GF-D8 (cell line): Measurements from ENCODE around the gene NSF.
"Not testable (repeated sequence)": the region's sequence is repeated elsewhere in the genome, so short reads cannot be mapped to it uniquely, and the experiment has no call there.

Experiments
- DNase-seq: peaks from one replicate; lab custom pipeline; 2025; lab: John Stamatoyannopoulos, UW

The NSF gene

GRCh38 chr17:46628753-46629436 is 38.4 kb downstream of the NSF start:
- not testable (repeated sequence) for DNase-seq

GRCh38 chr17:46632146-46632545 is 41.7 kb downstream of the NSF start:
- not testable (repeated sequence) for DNase-seq

GRCh38 chr17:46634844-46635243 is 44.4 kb downstream of the NSF start:
- not testable (repeated sequence) for DNase-seq

- not testable (repeated sequence) for DNase-seq
Measured at GRCh38 chr17:46641861-46642656, 51.6 kb downstream of the NSF start.

GRCh38 chr17:46647251-46647650 is 56.8 kb downstream of the NSF start:
- not testable (repeated sequence) for DNase-seq

GRCh38 chr17:46647688-46648278 is 57.3 kb downstream of the NSF start:
- DNase-seq = not testable (repeated sequence)

GRCh38 chr17:46649246-46649645 is 58.8 kb downstream of the NSF start:
- DNase-seq = not testable (repeated sequence)

GRCh38 chr17:46652024-46652643 is 61.7 kb downstream of the NSF start:
- not testable (repeated sequence) for DNase-seq

- not testable (repeated sequence) for DNase-seq
Measured at GRCh38 chr17:46658235-46658634, 67.8 kb downstream of the NSF start.

GRCh38 chr17:46659702-46660101 is 69.2 kb downstream of the NSF start:
- DNase-seq = not testable (repeated sequence)

- not testable (repeated sequence) for DNase-seq
Measured at GRCh38 chr17:46663123-46663522, 72.7 kb downstream of the NSF start.

- DNase-seq = not testable (repeated sequence)
Measured at GRCh38 chr17:46663552-46663951, 73.1 kb downstream of the NSF start.

- DNase-seq = not testable (repeated sequence)
Measured at GRCh38 chr17:46665969-46666368, 75.5 kb downstream of the NSF start.

- not testable (repeated sequence) for DNase-seq
Measured at GRCh38 chr17:46670789-46671188, 80.3 kb downstream of the NSF start.

GRCh38 chr17:46672777-46673176 is 82.3 kb downstream of the NSF start:
- DNase-seq = not testable (repeated sequence)

GRCh38 chr17:46677819-46678218 is 87.3 kb downstream of the NSF start:
- not testable (repeated sequence) for DNase-seq

- DNase-seq = not testable (repeated sequence)
Measured at GRCh38 chr17:46683653-46684052, 93.2 kb downstream of the NSF start.

GRCh38 chr17:46685284-46685683 is 94.8 kb downstream of the NSF start:
- not testable (repeated sequence) for DNase-seq

GRCh38 chr17:46692196-46692595 is 101.7 kb downstream of the NSF start:
- DNase-seq = not testable (repeated sequence)

- DNase-seq = not testable (repeated sequence)
Measured at GRCh38 chr17:46693283-46693682, 102.8 kb downstream of the NSF start.

GRCh38 chr17:46696522-46696921 is 106.1 kb downstream of the NSF start:
- DNase-seq = not testable (repeated sequence)

- DNase-seq = not testable (repeated sequence)
Measured at GRCh38 chr17:46699014-46699413, 108.5 kb downstream of the NSF start.
